Neuronal stem cell (in vitro differentiated cells): ENCODE data around the gene TMEM247.

Experiments
- DNase-seq: peaks from one replicate; pipeline ENCODE4 v3.0.0-alpha.2; 2013; ENCODE audit warnings: low spot score
- H2AFZ ChIP-seq: one replicate; pipeline ENCODE4 v1.6.1; 2013; ENCODE audit warnings: mild to moderate bottlenecking, low read length, inconsistent platforms
- H2AK5ac ChIP-seq: 2 replicates; pipeline ENCODE4 v1.6.1; 2013; ENCODE audit warnings: low read depth, mild to moderate bottlenecking, inconsistent platforms, low read length, moderate library complexity, mixed read lengths
- H2BK120ac ChIP-seq: 2 replicates; pipeline ENCODE4 v1.6.1; 2013; ENCODE audit warnings: low read depth, mild to moderate bottlenecking, inconsistent platforms, low read length, moderate library complexity, mixed read lengths
- H2BK12ac ChIP-seq: one replicate; pipeline ENCODE4 v1.6.1; 2013; ENCODE audit warnings: low read length, inconsistent platforms
- H2BK15ac ChIP-seq: 2 replicates; pipeline ENCODE4 v1.6.1; 2013; ENCODE audit warnings: mild to moderate bottlenecking, low read length, inconsistent platforms, mixed read lengths
- H2BK5ac ChIP-seq: one replicate; pipeline ENCODE4 v1.6.1; 2013; ENCODE audit warnings: inconsistent platforms, mild to moderate bottlenecking, low read length, moderate library complexity
- H3K14ac ChIP-seq: one replicate; pipeline ENCODE4 v1.6.1; 2013; ENCODE audit warnings: low read length, inconsistent platforms
- H3K18ac ChIP-seq: 2 replicates; pipeline ENCODE4 v1.6.1; 2013; ENCODE audit warnings: low read length, inconsistent platforms
- H3K23ac ChIP-seq: 2 replicates; pipeline ENCODE4 v1.6.1; 2013; ENCODE audit warnings: low read depth, mild to moderate bottlenecking, mixed read lengths, low read length, inconsistent platforms; ENCODE audit not compliant: poor library complexity
- H3K27ac ChIP-seq: replicated peaks from 3 replicates; pipeline ENCODE4 v1.5.1; 2013; ENCODE audit warnings: low read length, inconsistent platforms
- H3K27me3 ChIP-seq, 3 experiments: 2 replicates each; pipeline ENCODE4 v1.6.1; 2013; ENCODE audit warnings: low read length in 3 of 3, mild to moderate bottlenecking in 2 of 3, inconsistent platforms in 1 of 3, low read depth in 1 of 3, mixed read lengths in 1 of 3, moderate library complexity in 1 of 3; ENCODE audit not compliant: control insufficient read depth in 3 of 3, insufficient read depth in 3 of 3
- H3K36me3 ChIP-seq, 2 donors: replicated peaks in 1 of 2; 2 replicates each; pipeline ENCODE4 v1.6.1; 2013; ENCODE audit warnings: low read length in 2 of 2; ENCODE audit not compliant: control insufficient read depth in 2 of 2, insufficient read depth in 2 of 2
- H3K4ac ChIP-seq: 2 replicates; pipeline ENCODE4 v1.6.1; 2013; ENCODE audit warnings: inconsistent platforms, mild to moderate bottlenecking, low read length, moderate library complexity
- H3K4me1 ChIP-seq, 2 donors: 1 replicate in 1 of 2; 2 replicates in 1 of 2; pipeline ENCODE4 v1.6.1; 2013; ENCODE audit warnings: low read length in 2 of 2, low read depth in 1 of 2; ENCODE audit not compliant: control insufficient read depth in 2 of 2, insufficient read depth in 1 of 2
- H3K4me2 ChIP-seq: one replicate; pipeline ENCODE4 v1.6.1; 2013; ENCODE audit warnings: mild to moderate bottlenecking, low read length, inconsistent platforms; ENCODE audit not compliant: insufficient read depth, poor library complexity, severe bottlenecking
- H3K4me3 ChIP-seq, 2 donors: 2 replicates each; pipeline ENCODE4 v1.5.1; 2013; ENCODE audit warnings: low read length in 2 of 2, mild to moderate bottlenecking in 2 of 2, inconsistent platforms in 1 of 2, moderate library complexity in 1 of 2
- H3K79me1 ChIP-seq: one replicate; pipeline ENCODE4 v1.6.1; 2013; ENCODE audit warnings: low read depth, mild to moderate bottlenecking, inconsistent platforms, low read length, moderate library complexity
- H3K9ac ChIP-seq: one replicate; pipeline ENCODE4 v1.6.1; 2013; ENCODE audit warnings: mild to moderate bottlenecking, low read depth, low read length, inconsistent platforms; ENCODE audit not compliant: poor library complexity
- H3K9me3 ChIP-seq, 2 donors: replicated peaks in 1 of 2; 2 replicates each; pipeline versions ENCODE3 to v1.6.1; 2013; ENCODE audit warnings: low read length in 2 of 2, mild to moderate bottlenecking in 2 of 2, inconsistent platforms in 1 of 2, low read depth in 1 of 2, mixed read lengths in 1 of 2, moderate library complexity in 1 of 2; ENCODE audit not compliant: control insufficient read depth in 2 of 2, insufficient read depth in 1 of 2
- H4K8ac ChIP-seq: one replicate; pipeline ENCODE4 v1.6.1; 2013; ENCODE audit warnings: low read depth, mild to moderate bottlenecking, inconsistent platforms, low read length, moderate library complexity
- H4K91ac ChIP-seq: one replicate; pipeline ENCODE4 v1.6.1; 2013; ENCODE audit warnings: low read length, low read depth, mild to moderate bottlenecking, inconsistent platforms; ENCODE audit not compliant: poor library complexity
- WGBS, 2 donors: extraction: QIAGEN DNeasy Blood & Tissue Kit; methylation state at CpG; one replicate each; pipeline ENCODE4 v1.1.7; 2013; ENCODE audit warnings: missing lambda C conversion rate in 2 of 2, mixed read lengths in 1 of 2; ENCODE audit not compliant: insufficient read length in 2 of 2, insufficient replicate concordance in 1 of 2; ENCODE audit errors: extremely low coverage in 2 of 2; 5-methylcytosine and 5-hydroxymethylcytosine counted together

TMEM247 gene

DNA sequence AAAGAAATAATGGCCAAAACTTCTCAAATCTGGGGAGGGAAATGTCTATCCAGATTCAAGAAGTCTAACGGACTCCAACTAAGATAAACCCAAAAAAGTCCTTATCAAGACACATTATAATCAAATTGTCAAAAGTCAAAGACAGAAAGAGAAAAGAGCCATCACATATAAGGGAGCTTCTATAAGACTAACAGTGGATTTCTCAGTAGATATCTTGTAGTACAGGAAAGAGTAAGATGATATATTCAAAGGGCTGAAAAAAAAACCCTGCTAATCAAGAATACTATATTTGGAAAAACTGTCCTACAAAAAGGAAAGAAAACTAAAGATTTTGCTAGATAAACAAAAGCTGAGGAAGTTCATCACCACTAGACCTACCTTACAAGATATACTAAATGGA is 35.4 kb downstream of the TMEM247 start:
- no peak overlapping the region for H2AFZ ChIP-seq
- H3K4me2 ChIP-seq, result no peak overlapping the region
- no peaks in the 10 kb centered on the region for H3K79me1 ChIP-seq
- no peak overlapping the region for H3K27ac ChIP-seq
- no peak overlapping the region for H2BK12ac ChIP-seq
- H3K4me1 ChIP-seq, result no peaks in the 10 kb centered on the region
- H2BK120ac ChIP-seq, result no peak overlapping the region
- no peak for DNase-seq
- no peak overlapping the region for H3K23ac ChIP-seq
- H4K91ac ChIP-seq, result no peak overlapping the region
- WGBS, 2 donors, result no CpG with 5 or more reads among the region's 1 CpG
- H2AK5ac ChIP-seq, result no peak overlapping the region
- no peak overlapping the region for H3K4ac ChIP-seq
- H3K9ac ChIP-seq, result no peak overlapping the region
- H2BK5ac ChIP-seq, result no peak overlapping the region
- H3K36me3 ChIP-seq, result no peaks in the 10 kb centered on the region
- peaks cover 0 to 1% of the 10 kb centered on the region in 2 donors for H3K9me3 ChIP-seq
- no peak overlapping the region for H2BK15ac ChIP-seq
- no peak overlapping the region for H3K4me3 ChIP-seq
- H3K18ac ChIP-seq, result no peak overlapping the region
- no peak overlapping the region for H3K14ac ChIP-seq
- H4K8ac ChIP-seq, result no peak overlapping the region
- no peaks in the 10 kb centered on the region for H3K27me3 ChIP-seq

DNA sequence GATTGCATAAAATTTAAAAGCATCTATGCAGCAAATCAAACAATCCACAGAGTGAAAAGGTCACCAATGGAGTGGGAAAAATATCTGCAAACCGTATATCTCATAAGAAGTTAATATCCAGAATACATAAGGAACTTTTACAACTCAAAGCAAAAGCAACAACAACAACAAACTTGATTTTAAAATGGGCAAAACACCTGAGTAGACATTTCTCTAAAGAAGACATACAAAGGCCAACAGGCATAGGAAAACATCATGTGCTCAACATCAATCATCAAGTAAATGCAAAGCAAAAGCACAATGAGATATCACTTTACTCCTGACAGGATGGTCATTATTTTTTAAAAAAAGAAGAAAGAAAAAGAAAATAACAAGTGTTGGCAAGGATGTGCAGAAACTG is 38.1 kb downstream of the TMEM247 start:
- no peak overlapping the region for H3K23ac ChIP-seq
- no peaks in the 10 kb centered on the region for H3K36me3 ChIP-seq
- no peak overlapping the region for H3K18ac ChIP-seq
- no peaks in the 10 kb centered on the region for H3K4me1 ChIP-seq
- no peak overlapping the region for H2AFZ ChIP-seq
- H2BK5ac ChIP-seq, result no peak overlapping the region
- no peaks in the 10 kb centered on the region for H3K79me1 ChIP-seq
- no peak overlapping the region for H3K4ac ChIP-seq
- H3K4me2 ChIP-seq, result no peak overlapping the region
- H2BK12ac ChIP-seq, result no peak overlapping the region
- H3K4me3 ChIP-seq, result no peak overlapping the region
- whole genome bisulfite sequencing, 2 donors, result no CpG with 5 or more reads among the region's 1 CpG
- peaks cover 0 to 1% of the 10 kb centered on the region in 2 donors for H3K9me3 ChIP-seq
- H4K8ac ChIP-seq, result no peak overlapping the region
- H3K27me3 ChIP-seq, result no peaks in the 10 kb centered on the region
- H3K27ac ChIP-seq, result no peak overlapping the region
- no peak overlapping the region for H4K91ac ChIP-seq
- no peak overlapping the region for H2BK15ac ChIP-seq
- H2AK5ac ChIP-seq, result no peak overlapping the region
- no peak overlapping the region for H3K14ac ChIP-seq
- DNase-seq, result no peak
- no peak overlapping the region for H3K9ac ChIP-seq
- H2BK120ac ChIP-seq, result no peak overlapping the region

DNA sequence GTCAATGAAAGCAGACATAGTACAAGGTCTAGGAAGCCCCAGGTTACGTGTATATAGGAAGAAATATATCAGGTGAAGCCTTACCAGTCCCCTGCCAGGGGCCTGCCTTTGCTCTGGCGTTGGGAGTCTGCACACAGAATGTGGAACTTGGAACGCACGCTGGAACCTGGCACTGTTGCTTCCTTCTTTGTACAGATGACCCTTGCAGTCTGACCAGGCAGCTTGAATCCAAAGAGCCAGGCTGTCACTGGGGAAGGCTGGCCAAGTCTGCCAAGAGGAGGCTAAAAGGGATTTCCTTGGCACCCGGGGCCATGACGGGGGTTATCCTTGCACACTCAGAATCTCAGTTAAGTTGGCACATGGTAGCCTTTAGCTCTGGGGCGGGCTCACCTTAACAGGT is 39.5 kb downstream of the TMEM247 start:
- no peak overlapping the region for H3K9ac ChIP-seq
- H2AK5ac ChIP-seq, result no peak overlapping the region
- H2BK5ac ChIP-seq, result no peak overlapping the region
- no peak for DNase-seq
- H2BK15ac ChIP-seq, result no peak overlapping the region
- H2BK120ac ChIP-seq, result no peak overlapping the region
- H2BK12ac ChIP-seq, result no peak overlapping the region
- no CpG with 5 or more reads among the region's 7 CpGs for WGBS, 2 donors
- H4K91ac ChIP-seq, result no peak overlapping the region
- H4K8ac ChIP-seq, result no peak overlapping the region
- H3K9me3 ChIP-seq, result peaks cover 0 to 1% of the 10 kb centered on the region in 2 donors
- H3K27ac ChIP-seq, result no peak overlapping the region
- H3K79me1 ChIP-seq, result no peaks in the 10 kb centered on the region
- H3K27me3 ChIP-seq, result no peaks in the 10 kb centered on the region
- no peak overlapping the region for H3K18ac ChIP-seq
- no peak overlapping the region for H3K23ac ChIP-seq
- no peak overlapping the region for H3K4ac ChIP-seq
- H3K4me1 ChIP-seq, result no peaks in the 10 kb centered on the region
- no peak overlapping the region for H3K4me3 ChIP-seq
- no peak overlapping the region for H2AFZ ChIP-seq
- H3K4me2 ChIP-seq, result no peak overlapping the region
- no peak overlapping the region for H3K14ac ChIP-seq
- no peaks in the 10 kb centered on the region for H3K36me3 ChIP-seq

DNA sequence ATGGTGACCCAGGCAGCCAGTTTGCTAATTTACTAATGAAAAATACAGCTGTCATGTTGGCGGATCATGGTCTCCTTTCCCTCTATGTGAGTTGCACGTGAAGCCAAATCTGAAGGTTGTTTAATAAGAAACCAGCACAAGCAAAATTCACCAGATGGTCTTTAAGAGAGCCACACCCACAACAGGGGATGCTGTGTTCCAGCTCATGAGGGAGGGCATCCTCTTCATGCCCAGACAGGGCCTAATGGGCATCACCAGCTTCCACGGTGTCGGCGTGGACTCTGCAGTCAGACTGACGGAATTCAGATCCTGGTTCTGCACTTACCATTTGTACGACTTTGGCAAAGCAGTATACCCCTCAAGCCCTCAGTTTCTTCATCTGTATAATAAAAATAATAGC is 39.9 kb downstream of the TMEM247 start:
- H3K4me3 ChIP-seq, result no peak overlapping the region
- no peak overlapping the region for H3K14ac ChIP-seq
- no peak overlapping the region for H3K18ac ChIP-seq
- no peaks in the 10 kb centered on the region for H3K4me1 ChIP-seq
- no peak overlapping the region for H3K4ac ChIP-seq
- no peak overlapping the region for H2BK12ac ChIP-seq
- no peak overlapping the region for H3K27ac ChIP-seq
- H2BK15ac ChIP-seq, result no peak overlapping the region
- H2AK5ac ChIP-seq, result no peak overlapping the region
- H3K9me3 ChIP-seq, result peaks cover 0 to 1% of the 10 kb centered on the region in 2 donors
- no peaks in the 10 kb centered on the region for H3K27me3 ChIP-seq
- no peaks in the 10 kb centered on the region for H3K36me3 ChIP-seq
- no peak overlapping the region for H2BK120ac ChIP-seq
- no peak overlapping the region for H3K23ac ChIP-seq
- H4K8ac ChIP-seq, result no peak overlapping the region
- no peak overlapping the region for H4K91ac ChIP-seq
- H3K79me1 ChIP-seq, result no peaks in the 10 kb centered on the region
- WGBS, 2 donors, result no CpG with 5 or more reads among the region's 7 CpGs
- H2AFZ ChIP-seq, result no peak overlapping the region
- peak overlapping the region; percentile 18 for H3K9ac ChIP-seq
- H2BK5ac ChIP-seq, result no peak overlapping the region
- no peak overlapping the region for H3K4me2 ChIP-seq
- DNase-seq, result no peak
